ENCODE data around the gene ATP10D.
"Not testable (repeated sequence)": the region's sequence is repeated elsewhere in the genome, so short reads cannot be mapped to it uniquely, and the experiment has no call there.

Gene ATP10D

DNA sequence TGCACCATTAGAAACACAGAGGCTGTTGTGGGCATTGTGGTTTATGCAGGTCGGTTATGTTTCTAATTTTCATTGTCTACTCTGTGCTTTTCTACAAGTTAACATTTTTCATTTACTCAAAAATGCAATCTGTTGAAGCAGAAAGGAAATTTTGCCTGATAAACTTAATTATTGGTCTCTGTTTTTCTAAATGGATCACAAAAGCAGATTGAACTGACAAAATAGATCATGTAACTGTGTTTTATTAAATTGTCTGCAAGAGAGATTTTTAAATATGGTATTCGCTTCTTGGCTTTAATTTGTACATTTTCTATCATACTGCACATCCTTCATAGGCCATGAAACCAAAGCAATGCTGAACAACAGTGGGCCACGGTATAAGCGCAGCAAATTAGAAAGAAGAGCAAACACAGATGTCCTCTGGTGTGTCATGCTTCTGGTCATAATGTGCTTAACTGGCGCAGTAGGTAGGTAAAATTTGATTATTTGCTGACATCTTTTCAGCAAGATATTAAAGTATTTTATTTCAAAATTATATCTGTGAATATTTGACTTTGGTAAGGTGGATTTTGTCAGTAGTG lies 50.6 kb downstream of the ATP10D start:
- no peak for DNase-seq (ENCODE audit: low read depth)

DNA sequence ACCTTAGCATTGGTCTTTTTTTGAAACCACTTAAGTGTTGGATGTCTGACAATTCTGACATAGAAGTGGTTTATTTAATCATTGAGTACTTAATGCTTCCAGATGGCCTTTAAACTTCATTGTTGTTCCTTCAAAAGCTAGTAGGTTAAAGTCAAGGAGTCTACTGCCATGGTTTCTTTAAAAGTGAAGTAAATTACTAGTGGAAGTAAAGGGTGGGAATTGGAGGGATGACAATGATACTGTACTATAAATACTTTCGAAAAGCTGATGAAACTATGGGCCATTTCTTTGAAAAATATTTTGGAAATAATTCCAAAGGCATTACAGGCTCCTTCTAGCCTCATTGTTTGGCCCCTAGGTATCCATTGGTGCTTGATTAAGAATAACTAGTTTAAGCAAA lies 51.9 kb downstream of the ATP10D start:
- no peak for DNase-seq (ENCODE audit: low read depth)

DNA sequence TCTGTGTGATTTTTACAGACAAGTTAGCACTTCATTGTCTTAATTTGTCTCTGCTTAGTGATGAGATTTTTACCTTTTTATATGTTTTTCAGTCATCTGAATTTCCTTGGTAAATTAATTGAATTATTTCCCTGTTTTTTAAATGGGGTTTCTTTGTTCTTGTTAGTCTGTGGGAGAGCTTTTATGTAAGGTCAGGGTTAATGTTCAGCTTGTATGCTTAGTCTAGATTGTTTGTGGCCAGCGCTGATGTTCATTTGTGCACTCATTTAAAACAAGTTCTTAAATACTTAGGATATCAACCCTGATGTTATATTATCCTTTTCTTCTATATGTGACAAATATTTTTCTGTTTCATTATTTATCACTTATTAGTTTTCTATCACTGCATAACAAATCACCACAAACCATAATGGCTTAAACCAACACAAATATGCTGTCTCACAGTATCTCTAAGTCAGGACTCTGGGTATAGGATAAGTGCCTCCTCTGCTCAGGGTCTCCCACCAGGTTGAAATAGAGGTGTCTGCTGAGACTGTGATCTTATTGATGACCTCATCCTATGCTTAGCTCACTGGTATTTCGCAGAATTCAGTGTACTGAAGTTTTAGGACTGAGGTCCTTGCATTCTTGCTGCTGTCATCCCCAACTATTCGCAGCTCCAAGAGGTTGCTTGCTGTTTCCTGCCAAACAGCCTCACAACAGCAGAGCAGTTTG lies 53.2 kb downstream of the ATP10D start:
- DNase-seq (ENCODE audit: low read depth): no peak

DNA sequence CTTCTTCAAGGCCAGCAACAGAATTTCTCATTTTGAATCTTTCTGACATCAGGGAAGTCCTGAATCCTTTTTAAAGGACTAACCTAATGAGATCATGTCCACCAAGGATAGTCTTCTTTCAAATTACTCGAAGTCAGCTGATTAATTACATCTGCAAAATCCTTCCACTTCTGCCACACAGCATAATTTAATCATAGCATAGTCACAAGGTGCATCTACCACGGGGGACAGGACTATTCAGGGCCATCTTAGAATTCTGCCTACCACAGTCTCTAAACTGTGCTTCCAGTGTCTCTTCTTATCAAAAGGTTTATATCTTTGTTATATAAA lies 53.7 kb downstream of the ATP10D start:
- DNase-seq (ENCODE audit: low read depth): no peak

DNA sequence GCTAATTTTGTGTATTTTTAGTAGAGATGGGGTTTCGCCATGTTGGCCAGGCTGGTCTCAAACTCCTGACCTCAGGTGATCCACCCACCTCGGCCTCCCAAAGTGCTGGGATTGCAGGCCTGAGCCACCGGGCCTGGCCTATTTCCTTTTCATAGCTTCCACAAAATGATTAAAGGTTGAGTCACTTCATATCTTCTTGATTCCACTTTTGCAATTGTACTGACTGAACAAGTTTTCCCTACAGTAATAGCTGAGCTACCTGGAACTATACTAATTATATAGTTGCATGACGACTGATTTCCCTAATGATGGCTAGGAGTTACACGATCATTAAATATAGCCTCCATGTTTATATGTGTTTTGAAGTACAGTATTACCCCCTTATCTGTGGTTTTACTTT lies 57.6 kb downstream of the ATP10D start:
- not testable (repeated sequence) for DNase-seq (ENCODE audit: low read depth)

DNA sequence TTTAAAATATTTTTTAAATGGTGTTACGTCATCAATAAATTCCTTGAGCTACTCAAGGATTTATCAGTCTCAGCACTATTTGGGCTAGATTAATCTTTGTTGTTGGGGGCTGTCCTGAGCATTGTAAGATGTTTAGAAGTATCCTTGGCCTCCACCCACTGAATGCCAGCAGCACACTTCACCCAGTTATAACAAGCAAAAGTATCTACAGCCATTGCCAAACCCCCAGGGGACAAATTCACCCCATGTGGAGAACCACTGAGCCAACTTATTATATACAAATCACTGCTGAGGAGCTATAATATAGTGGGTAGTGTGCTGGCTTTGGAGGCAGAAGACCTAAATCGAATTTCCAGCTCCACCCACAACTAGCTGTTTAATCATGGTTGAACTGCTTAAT lies 58.3 kb downstream of the ATP10D start:
- DNase-seq (ENCODE audit: low read depth): no peak

DNA sequence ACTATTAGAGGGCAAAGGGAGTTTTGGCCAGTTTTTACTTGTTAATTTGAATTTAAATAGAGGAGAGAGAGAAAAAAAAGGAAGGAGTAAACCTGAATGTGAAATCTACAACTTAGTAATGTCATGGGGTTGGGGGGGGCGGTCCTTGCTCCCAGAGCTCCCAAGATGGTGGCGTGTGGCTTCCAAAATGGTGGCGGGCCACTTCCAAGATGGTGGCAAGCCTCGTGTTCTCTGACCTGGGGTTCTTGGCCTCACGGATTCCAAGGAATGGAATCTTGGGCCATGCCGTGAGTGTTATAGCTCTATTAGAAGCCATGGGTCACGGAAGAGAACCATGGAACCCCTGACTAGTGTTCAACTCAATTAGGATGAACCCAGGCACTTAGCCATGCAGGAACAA lies 65.3 kb downstream of the ATP10D start:
- DNase-seq (ENCODE audit: low read depth): not testable (repeated sequence)

DNA sequence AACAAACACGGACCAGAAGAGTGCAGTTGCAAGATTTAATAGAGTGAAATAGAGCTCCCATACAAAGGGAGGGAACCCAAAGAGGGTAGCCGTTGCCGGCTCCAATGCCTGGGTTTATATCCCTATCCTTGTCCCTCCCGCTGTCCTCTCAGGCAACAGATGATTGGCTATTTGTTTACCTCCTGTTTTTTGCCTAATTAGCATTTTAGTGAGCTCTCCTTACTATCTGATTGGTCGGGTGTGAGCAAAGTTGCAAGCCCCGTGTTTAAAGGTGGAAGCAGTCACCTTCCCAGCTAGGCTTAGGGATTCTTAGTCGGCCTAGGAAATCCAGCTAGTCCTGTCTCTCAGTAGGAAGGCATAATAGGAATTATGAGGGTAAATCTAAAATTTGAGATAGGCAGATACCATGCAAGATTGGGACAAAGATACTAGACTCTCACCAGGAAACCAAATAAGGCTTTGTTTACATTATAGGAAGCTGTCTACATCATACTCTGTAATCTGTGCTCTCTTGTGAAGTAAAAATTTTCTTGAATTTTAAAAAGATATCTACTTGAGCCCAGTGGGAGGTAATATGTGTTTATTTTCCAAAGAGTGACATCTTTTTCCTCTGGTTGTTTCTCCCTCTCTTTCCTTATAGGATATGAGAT lies 65.9 kb downstream of the ATP10D start:
- DNase-seq (ENCODE audit: low read depth): no peak

DNA sequence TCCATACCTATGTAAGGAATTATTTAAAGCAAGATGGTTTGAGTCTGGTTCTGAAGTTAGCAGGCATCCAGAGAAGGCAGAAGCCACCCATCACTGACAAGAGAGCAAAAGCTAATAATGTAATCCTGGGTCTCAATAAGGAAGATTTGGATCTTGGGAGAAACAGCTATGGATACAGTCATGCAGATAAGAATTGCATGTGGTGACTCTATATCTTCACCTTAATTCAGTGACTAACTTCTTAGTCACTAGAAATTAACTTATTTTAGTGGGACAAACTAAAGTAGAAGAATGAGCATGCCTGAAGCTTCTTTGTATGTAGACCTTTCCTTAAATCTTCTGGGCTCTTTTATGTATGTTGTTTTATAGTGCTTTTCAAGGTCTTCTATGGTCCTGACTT lies 66.6 kb downstream of the ATP10D start:
- no peak for DNase-seq (ENCODE audit: low read depth)

DNA sequence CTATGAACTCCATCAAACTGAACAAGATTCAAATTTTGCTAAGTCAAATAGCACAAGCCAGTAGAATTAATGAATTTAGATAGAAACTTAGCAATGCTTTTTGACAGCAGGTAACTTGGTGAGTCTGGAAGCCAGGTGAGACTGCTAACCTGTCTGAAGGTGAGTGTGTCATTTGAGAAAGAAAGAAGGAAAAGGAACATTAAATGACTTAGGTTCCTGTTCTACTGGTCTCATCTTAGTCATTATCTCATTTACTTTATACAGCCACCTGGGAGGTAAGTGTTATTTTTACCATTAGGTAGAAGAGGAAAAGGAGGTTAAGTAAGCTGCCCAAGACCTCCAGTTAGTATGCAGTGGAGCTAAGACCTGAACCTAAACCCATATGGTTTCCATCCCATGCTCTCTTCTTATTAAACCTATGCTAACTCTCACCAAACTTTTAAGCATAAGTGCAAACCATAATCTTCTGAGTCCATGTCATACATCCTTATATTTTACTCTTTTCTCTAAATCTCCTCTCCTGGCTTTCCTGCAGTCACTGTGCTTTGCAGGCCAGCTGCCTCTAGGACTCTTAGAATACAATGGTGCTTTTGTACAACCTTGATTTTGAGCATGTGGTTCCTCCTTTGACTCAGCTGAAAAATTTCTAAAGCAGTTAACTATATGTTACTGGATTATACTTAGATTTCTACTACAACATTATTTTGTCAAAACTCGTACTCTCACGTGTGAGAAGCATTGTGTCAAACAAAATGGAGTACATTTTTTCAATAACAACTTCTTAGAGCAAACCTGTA lies 68.5 kb downstream of the ATP10D start:
- DNase-seq (ENCODE audit: low read depth): no peak

DNA sequence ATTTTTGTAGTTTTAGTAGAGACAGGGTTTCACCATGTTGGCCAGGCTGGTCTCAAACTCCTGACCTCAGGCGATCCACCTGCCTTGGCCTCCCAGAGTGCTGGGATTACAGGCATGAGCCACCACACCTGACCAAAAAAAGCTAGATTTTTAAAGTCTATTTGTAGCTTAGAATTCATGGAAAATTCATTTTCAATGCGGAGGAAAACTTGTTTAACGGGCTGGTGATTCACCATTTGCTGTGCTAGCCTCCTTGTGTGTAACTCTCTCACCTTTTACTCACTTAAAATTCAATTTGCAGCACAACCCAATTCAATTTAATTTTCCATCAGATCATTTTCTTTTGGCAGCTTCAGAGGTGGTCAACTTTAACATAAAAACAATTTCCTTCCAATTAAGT lies 70.8 kb downstream of the ATP10D start:
- DNase-seq (ENCODE audit: low read depth): not testable (repeated sequence)

DNA sequence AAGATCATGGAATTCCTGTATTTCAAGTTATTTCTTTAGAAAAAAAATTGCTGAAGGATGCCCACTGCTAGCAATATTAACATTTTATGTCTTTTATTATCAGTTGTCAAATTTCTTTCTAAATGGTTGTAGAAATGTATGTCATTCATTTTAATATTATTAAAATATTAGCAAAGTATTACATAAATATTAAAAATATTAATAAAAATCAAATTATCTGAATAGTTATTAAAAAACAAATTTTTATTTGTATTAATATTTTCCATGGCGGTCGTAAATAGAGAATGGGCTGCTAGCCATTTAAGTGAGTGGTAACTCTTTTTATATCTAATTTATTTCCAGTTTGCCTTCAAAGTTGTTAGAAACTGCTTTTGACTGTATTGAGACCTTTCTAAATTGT lies 72.2 kb downstream of the ATP10D start:
- no peak for DNase-seq (ENCODE audit: low read depth)

DNA sequence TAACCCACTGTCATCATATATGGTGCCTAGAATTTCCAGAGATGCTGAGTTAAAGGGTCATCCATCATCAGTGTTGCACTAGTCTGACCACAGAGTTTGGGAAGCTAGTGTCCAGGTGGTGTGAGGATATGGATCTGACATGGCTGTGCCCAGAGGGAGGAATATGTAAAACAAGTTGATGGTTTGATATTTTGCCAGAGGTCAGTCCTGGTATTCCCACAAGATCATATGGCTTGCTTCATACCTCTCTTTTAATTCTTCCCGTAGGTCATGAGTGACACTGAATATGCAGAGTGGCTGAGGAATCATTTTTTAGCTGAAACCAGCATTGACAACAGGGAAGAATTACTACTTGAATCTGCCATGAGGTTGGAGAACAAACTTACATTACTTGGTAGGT lies 75.6 kb downstream of the ATP10D start:
- no peak for DNase-seq (ENCODE audit: low read depth)

DNA sequence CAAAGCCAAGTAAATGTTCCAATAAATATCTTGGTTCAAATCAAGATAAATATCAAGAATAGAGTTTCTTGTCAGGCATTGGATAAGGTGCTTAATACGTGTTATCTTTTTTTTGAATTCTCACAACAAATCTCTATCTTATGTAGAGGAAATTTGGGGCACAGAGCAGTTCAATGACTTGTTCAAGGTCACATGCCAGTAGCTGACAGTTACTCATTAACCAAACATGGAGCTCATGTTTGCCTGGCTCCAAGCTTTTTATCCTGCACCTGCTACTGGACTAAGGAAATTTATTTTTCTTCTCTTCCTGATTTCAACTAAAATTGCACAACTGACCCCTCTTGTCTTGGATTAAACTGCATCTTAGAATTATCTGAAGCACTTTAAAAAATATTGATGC lies 76.3 kb downstream of the ATP10D start:
- DNase-seq (ENCODE audit: low read depth): no peak

DNA sequence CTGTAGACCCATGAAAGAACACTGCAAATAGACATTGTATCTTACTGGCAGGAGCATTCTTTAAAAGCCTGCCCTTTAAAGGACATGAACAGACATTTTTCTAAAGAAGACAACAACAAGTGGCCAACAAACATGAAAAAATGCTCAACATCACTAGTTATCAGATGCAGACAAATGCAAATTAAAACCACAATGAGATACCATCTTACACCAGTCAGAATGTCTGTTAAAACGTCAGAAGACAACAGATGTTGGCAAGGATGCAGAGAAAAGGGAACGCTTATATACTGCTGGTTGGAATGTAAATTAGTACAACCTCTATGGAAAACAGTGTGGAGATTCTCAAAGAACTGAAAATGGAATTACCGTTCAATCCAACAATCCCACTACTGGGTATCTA lies 77.2 kb downstream of the ATP10D start:
- DNase-seq (ENCODE audit: low read depth): no peak

DNA sequence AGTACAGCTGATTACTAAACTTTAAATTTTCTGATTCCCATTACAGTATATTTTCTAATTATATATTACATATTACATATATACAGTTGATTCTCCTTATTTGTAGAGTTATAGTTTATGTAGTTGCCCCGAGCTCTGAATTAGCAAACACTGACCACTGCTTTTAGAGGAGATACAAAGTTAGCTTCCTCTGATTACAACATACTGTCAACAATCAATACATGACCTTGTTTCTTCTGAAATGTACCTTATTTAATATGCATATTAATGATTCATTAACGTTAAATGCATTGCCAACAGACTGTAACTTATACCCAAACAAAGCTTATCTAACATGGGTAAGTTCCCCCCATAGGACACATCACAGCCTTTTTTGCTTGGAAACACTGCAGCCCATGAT lies 81.5 kb downstream of the ATP10D start:
- no peak for DNase-seq (ENCODE audit: low read depth)

DNA sequence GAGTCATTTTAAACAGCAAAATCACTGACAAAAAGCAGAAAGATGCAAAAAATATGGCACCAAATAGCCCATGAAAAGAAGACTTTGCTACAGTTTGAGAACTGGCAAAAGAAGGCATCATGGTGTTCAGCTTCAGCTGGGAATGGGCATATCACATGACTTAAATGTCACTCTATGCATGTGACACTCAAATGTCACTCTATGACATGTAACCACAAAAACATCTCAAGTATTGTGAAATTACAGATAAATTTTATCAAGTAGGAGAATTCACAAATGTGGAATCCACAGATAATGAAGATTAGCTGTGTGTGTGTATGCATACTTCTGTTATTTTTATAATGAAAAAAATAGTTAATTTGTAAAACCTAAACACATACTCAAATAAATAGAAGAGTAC lies 81.9 kb downstream of the ATP10D start:
- no peak for DNase-seq (ENCODE audit: low read depth)

DNA sequence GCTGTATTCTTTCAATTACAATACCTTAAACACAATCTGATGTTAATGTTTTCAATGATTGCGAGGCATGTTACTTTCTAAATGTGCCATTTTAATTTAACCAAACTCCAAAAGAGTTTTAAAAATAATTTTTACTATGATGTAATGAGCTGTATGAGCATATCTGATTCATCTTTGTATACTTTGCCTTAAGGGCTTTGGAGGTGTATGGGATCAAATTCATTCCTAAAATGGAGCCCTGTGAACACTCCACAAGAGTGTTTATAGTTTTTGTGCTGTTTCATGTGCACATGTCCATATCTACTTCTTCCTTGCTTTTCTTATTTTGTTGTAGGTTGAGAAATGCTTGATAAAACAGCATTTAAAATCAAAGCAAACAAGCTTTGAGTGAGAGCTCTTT lies 82.4 kb downstream of the ATP10D start:
- DNase-seq (ENCODE audit: low read depth): no peak

DNA sequence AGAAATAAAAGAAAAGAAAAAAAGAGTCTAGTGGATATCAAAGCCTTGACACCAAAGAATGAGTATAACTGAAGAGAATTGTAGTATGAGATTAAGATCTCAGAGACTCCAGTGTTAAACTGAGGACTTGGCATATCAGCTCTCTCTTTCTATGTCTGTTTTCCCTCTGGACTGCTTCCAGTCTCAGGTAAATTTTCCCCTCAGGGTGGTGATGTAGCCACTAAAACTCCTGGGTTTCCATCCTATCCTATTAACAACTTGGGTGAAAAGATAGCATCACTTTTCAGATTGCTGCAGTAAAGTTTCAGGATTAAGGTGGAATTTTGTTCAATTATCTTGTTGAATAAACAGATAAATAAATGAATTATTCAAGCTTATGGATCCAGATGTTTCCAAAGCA lies 85.7 kb downstream of the ATP10D start:
- no peak for DNase-seq (ENCODE audit: low read depth)

DNA sequence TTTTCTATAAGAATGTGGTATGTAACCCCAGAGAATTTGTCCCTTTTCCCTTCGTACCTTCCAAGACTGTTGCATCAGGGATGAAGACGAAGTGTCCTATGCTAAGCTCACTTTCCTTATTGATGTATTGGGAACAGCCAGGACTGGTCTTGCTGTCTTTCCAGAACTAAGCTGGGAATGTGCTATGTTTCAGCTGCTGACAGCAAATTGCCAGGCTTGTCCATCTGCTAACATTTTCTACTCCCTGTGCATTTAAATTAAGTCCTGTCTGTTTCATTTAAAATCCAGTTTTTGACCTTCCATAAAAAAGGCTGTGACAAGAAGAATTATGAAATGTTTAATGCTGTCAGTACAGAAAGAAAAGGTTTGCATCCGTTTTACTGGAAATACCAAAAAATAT lies 87.9 kb downstream of the ATP10D start:
- no peak for DNase-seq (ENCODE audit: low read depth)

DNA sequence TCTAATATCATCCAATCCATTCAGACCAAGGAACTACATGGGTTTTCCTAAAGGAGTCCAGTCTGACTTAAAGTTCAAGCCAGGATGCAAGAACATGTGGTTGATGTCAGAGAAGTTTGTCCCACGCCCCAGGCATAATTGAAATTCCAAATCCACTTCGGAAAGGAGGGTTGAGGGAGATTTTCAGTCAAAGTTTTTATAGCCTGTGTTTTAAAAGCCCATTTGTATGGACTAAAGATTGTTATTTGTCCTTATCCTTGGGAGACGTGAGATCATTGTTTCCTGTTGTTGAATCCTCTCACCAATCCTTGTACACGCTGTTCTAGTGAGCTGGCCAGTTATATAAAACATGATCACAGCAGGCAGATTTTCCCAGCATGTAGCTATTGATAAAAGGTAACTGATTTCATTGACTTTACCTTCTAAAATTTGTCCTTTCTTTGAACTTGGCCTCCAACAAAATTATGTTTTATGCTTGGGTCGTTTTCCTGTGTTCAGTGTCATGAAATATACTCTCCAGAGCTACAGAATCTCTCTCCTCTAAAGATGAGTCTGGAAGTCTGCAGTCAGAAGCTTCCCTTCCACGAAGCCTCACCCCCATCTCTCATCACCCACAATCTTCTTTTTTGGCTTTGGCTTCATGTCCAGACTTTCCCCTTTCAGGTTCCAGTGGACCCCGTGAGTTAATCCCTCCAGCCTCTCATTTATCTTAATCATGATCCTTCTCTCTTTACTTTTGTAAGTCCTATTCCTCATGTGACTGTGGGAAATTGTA lies 92.9 kb downstream of the ATP10D start:
- DNase-seq (ENCODE audit: low read depth): no peak

DNA sequence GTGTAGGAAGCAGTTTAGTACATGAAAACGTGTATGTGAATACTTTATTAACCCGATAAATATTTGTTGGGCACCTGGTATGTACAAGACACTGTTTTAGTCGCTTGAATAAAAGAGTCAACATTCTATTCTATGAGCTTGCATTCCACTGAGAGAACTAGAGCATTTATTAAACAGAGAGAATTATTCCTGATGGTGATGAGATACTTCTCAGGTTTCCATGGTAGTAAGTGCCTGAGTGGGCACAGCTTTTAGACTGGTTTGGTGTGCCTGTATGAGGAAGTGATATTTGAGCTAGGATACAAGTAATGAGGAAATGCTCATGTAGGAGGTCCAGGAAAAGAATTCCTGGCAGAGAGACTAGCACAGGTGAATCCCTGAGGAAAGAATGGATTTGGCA lies 94.2 kb downstream of the ATP10D start:
- DNase-seq (ENCODE audit: low read depth): no peak

Measured in stimulated activated CD8-positive, alpha-beta memory T cell treated with anti-CD3 and anti-CD28 coated beads, Interleukin-12 subunit alpha, Interleukin-12 subunit beta, amount 100 ng/mL, for 1 hour (primary cell).